Thymus (tissue), 11 donors: ENCODE measurements around the gene CDK19. TPM values are rescaled to one million over a fixed set of nuclear protein-coding genes. Genes with fewer than 3 reads are reported as not detected.
A peak's percentile ranks its signal among the peaks of the same experiment; 100 is the strongest.

Experiments
- DNase-seq, 9 donors: peaks; one replicate each; pipeline ENCODE4 v3.0.0-alpha.2; 2013; ENCODE audit warnings: low spot score in 9 of 9, low read depth in 6 of 9, missing footprints in 1 of 9
- H3K27ac ChIP-seq, 2 donors: one replicate each; pipeline ENCODE4 v1.5.1; 2013; ENCODE audit warnings: control low read depth in 1 of 2, low read depth in 1 of 2, low read length in 1 of 2, mild to moderate bottlenecking in 1 of 2, moderate library complexity in 1 of 2
- H3K27me3 ChIP-seq, 2 donors: one replicate each; pipeline ENCODE4 v1.5.1; 2013; ENCODE audit warnings: low read length in 1 of 2; ENCODE audit not compliant: control insufficient read depth in 2 of 2, insufficient read depth in 1 of 2
- H3K36me3 ChIP-seq, 2 donors: one replicate each; pipeline ENCODE4 v1.5.1; 2013; ENCODE audit warnings: low read length in 1 of 2, mild to moderate bottlenecking in 1 of 2, moderate library complexity in 1 of 2; ENCODE audit not compliant: control insufficient read depth in 2 of 2, insufficient read depth in 2 of 2
- H3K4me1 ChIP-seq, 2 donors: one replicate each; pipeline ENCODE4 v1.5.1; 2013; ENCODE audit warnings: low read length in 2 of 2; ENCODE audit not compliant: control insufficient read depth in 2 of 2, insufficient read depth in 2 of 2
- H3K4me3 ChIP-seq, 2 donors: one replicate each; pipeline ENCODE4 v1.5.1; 2013; ENCODE audit warnings: low read length in 2 of 2, control low read depth in 1 of 2, mild to moderate bottlenecking in 1 of 2
- H3K9me3 ChIP-seq, 2 donors: one replicate each; pipeline ENCODE4 v1.5.1; 2013; ENCODE audit warnings: low read length in 1 of 2, mild to moderate bottlenecking in 1 of 2; ENCODE audit not compliant: control insufficient read depth in 2 of 2, insufficient read depth in 1 of 2
- WGBS: extraction: QIAGEN DNeasy Blood & Tissue Kit; methylation state at CpG from one replicate; pipeline ENCODE4 v1.1.7; 2013; 5-methylcytosine and 5-hydroxymethylcytosine counted together
- polyA plus RNA-seq: library from polyadenylated mRNA; stranded (reverse); fragments of 200-250 nt; gene quantifications from one replicate; pipeline ENCODE4 v1.2.3, GENCODE V29; 2013
- total RNA-seq: library from RNA; stranded (reverse); fragments of 120-200 nt; gene quantifications from one replicate; pipeline ENCODE4 v1.2.4, GENCODE V29; 2013
- donor health status: healthy.

CDK19 gene
- total and polyA plus RNA-seq, 2 donors, result 10.4 to 15.4 TPM

DNA sequence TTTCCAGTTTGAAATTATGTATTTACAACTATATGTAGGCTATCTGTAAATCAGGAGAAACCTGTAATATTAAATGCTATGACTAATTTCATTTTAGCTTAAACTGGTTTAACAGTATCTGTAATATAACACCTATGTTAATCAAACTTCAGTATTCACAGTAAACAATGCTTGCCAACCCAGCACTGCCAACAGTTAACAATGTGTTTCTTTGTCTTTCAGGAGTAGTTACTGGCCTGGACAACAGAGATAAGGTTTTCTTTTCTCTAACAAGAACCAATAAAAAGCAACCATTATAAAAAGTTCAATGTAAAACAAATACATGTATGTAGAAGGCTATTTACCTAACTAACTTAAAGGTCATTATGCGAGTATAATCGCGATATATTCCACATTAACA lies 158.8 kb downstream of the CDK19 start:
- H3K36me3 ChIP-seq, result peaks cover 10 to 11% of the 10 kb centered on the region in 2 donors
- H3K4me3 ChIP-seq, result no peak overlapping the region
- peaks cover 0 to 9% of the 10 kb centered on the region in 2 donors for H3K9me3 ChIP-seq
- no peaks in the 10 kb centered on the region for H3K27me3 ChIP-seq
- DNase-seq, result no peak
- 99% methylated on average over 3 of the region's 3 CpGs for WGBS
- no peak overlapping the region for H3K27ac ChIP-seq
- H3K4me1 ChIP-seq, result peaks cover 0 to 3% of the 10 kb centered on the region in 2 donors

DNA sequence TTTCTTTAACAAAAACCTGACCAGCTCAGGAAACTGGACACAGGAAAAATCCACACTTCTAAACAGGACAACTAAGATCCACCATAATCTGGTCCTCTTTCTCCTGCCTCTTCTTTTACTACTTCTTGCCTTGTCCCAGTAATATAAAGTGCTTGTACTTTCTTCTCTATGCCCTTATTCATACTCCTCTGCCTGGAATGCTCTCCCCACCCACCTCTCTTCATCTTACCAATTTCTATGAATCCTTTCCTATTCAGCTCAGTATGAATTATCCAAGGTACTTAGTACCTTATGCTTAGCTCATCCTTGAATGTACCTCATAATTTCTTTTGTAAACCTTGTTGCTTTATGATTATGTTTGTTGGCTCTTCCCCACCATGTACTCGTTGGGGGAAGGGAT lies 159.4 kb downstream of the CDK19 start:
- no peak for DNase-seq
- peaks cover 9 to 11% of the 10 kb centered on the region in 2 donors for H3K36me3 ChIP-seq
- H3K4me3 ChIP-seq, result no peak overlapping the region
- H3K4me1 ChIP-seq, result peaks cover 0 to 3% of the 10 kb centered on the region in 2 donors
- 96% methylated on average over 1 of the region's 1 CpG for WGBS
- H3K27me3 ChIP-seq, result no peaks in the 10 kb centered on the region
- no peak overlapping the region for H3K27ac ChIP-seq
- H3K9me3 ChIP-seq, result peaks cover 0 to 9% of the 10 kb centered on the region in 2 donors

DNA sequence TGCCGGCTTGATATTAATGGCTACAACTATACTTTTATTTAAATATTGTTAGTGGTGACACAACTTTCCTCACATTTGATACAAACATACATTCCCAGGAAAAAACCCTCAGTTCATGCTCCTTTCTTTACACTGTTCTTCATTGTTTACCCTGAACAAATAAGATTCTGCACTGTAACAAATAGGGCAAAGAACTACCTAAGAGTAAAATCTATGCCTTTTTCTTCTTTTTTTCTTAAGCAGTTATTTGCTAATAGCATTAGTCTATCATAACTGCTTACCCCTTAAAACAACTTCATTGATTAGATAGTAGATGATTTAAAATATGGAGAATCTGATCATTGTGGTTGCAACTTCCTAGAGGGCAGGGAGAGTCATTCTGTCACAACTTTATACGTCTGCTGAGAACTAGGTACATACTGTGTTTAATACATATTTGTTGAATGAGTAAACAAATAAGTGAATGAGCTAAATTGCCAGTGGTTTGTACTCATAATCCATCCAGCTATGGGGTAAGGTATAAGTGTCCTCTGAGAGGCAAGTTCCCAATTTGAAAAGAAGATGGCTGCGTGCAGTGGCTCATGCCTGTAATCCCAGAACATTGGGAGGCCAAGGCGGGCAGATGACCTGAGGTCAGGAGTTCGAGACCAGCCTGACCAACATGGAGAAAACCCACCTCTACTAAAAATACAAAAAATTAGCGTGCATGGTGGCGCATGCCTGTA lies 161.0 kb downstream of the CDK19 start:
- Histone ChIP-seq H3K27ac (no peak overlapping the region), H3K36me3 (peaks cover 2 to 3% of the 10 kb centered on the region in 2 donors), H3K4me3 (no peak overlapping the region), H3K27me3 (no peaks in the 10 kb centered on the region), H3K9me3 (no peaks in the 10 kb centered on the region), H3K4me1 (peaks cover 0 to 3% of the 10 kb centered on the region in 2 donors)
- 97% methylated on average over 7 of the region's 7 CpGs for WGBS
- no peak for DNase-seq

DNA sequence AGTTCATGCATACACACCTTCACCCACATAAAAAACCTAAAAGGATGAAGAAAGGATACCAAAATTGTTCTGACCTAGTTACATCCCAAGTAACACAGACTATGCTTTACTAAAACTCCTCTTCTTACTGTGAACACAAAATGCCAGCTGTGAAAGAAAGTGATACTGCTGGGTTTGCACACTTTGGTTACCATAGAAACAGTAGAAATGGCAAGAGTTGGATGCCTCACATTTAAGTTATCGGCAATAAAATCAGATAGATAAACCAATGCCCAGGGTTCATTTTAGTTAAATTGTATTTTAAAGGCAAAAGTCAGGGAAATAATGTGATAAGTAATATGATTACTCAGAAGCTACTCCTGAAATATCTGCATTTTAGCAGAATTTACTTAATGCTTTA lies 161.9 kb downstream of the CDK19 start:
- Histone ChIP-seq H3K4me3 (no peak overlapping the region), H3K27ac (peak overlapping the region in 1 of 2 donors; percentile 83), H3K36me3 (peaks cover 2 to 3% of the 10 kb centered on the region in 2 donors), H3K4me1 (peaks cover 0 to 3% of the 10 kb centered on the region in 2 donors), H3K9me3 (no peaks in the 10 kb centered on the region), H3K27me3 (no peaks in the 10 kb centered on the region)
- WGBS, result 95% methylated on average over 1 of the region's 1 CpG
- peak in 8 of 9 donors; percentile 14 to 66 (median 34) for DNase-seq

DNA sequence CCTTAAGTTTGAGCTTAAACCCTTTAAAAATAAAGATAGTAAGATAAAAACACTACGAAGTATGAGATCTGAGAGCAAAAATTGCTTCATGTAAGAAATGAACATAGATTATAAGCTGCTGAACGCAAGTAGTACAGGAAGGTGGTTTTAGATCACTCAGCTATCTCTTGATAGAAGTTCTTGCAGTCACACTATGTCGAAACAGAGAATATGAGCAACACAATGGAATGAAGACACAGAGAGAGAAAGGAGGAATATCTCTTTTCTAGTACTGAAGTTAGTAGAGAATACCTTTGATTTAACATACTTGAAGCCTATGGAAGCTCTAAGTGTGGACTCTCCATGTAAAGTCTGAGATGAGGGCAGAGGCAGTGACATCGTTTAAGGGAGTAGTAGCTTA lies 162.7 kb downstream of the CDK19 start:
- H3K27me3 ChIP-seq, result no peaks in the 10 kb centered on the region
- H3K4me1 ChIP-seq, result peaks cover 0 to 3% of the 10 kb centered on the region in 2 donors
- H3K36me3 ChIP-seq, result peaks cover 0 to 2% of the 10 kb centered on the region in 2 donors
- no peak overlapping the region for H3K4me3 ChIP-seq
- no peaks in the 10 kb centered on the region for H3K9me3 ChIP-seq
- peak in 2 of 9 donors; percentile 9 to 29 for DNase-seq
- H3K27ac ChIP-seq, result peak overlapping the region in 1 of 2 donors; percentile 83
- 80% methylated on average over 4 of the region's 4 CpGs for WGBS

DNA sequence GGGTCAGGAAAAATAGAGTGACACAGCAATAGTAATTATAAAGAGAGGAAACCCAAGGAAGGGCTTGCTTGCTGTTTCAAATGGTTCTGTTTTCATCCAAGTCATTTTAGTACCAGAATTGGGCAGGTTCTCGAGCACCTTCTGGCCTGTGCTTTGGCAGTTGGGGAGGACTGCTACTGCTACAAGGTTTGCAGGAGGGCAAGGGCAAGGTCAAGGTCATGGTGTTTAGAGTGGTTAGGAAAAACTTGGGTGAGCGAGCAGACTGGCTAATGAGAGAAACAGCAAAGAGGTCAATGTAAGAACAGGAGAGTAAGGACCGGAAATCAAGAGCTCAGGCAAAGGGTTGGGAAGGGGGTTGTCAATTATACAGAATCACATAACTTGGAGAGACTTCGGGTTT lies 164.5 kb downstream of the CDK19 start:
- Histone ChIP-seq H3K27ac (no peak overlapping the region), H3K4me1 (peaks cover 0 to 3% of the 10 kb centered on the region in 2 donors), H3K27me3 (no peaks in the 10 kb centered on the region), H3K9me3 (peaks cover 2 to 14% of the 10 kb centered on the region in 2 donors), H3K4me3 (no peak overlapping the region), H3K36me3 (peaks cover 11 to 14% of the 10 kb centered on the region in 2 donors)
- DNase-seq, result no peak
- 98% methylated on average over 4 of the region's 4 CpGs for WGBS

DNA sequence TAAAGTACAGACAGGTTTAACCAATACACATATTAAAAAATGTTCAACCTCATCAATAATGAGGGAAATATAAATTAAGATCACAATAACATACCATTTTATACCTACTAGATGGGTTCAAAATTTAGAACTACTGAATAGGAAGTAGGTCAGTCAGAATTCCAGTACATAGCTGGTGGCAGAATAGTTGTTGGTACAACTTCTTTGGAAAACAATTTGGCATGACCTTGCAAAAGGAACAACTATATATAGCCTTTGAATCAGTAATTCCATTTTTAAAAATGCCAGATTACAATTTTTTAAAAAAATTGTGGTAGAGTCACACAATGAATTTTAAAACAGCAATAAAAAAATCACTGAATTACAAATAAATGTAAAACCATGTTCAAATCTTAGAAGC lies 165.6 kb downstream of the CDK19 start:
- no peak overlapping the region for H3K4me3 ChIP-seq
- H3K36me3 ChIP-seq, result peaks cover 15 to 19% of the 10 kb centered on the region in 2 donors
- peaks cover 0 to 3% of the 10 kb centered on the region in 2 donors for H3K4me1 ChIP-seq

DNA sequence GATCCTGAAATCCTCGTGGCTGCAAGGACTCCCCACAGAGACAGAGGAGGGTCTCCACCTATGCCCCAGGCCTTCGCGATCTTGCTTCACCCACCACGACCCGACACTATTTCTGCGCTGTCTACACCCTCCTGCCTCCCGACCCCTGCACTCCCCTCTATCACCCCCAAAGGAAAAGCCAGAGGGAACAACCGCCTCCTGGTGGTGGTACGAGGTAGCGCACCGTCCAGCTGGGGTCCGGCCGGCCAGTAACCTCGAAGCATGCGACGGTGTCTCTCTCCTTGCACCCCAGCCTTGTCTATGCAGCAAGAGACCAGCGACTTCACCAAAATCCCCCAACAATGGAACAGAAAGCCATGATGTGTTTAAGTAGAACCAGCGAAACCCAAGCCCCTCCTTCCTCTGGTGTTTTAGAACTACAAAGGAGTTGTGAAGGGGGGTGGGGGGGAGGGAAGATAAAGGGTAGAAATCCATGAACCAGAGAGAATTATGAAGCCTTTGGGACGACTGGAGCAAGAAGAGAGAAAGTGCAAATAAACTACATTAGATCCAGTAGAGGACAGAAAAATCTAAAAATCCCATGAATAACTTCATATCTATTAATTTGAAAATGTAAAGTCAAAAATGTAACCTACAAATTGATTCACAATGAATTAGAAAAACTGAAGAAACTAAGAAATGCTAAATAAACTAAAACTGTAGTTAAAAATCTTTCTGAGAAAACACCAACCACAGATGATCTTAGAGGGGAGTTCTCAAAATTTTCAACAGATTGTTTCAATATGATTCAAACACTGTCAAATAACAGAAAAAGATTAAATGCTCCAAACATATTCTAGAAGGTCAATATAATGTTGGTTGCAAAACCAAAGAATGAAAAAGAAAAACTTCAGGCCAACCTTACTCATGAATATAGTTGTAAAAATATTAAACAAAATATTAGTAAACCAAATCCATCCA lies 168.0 kb downstream of the CDK19 start:
- H3K9me3 ChIP-seq, result peaks cover 2 to 18% of the 10 kb centered on the region in 2 donors
- no peak for DNase-seq
- H3K4me1 ChIP-seq, result no peaks in the 10 kb centered on the region
- H3K36me3 ChIP-seq, result peaks cover 15 to 19% of the 10 kb centered on the region in 2 donors
- no peak overlapping the region for H3K27ac ChIP-seq
- 97% methylated on average over 19 of the region's 19 CpGs for WGBS
- no peaks in the 10 kb centered on the region for H3K27me3 ChIP-seq
- H3K4me3 ChIP-seq, result no peak overlapping the region

More for the DNA sequence above, 165.6 kb downstream of the CDK19 start:
- no peaks in the 10 kb centered on the region for H3K27me3 ChIP-seq
- DNase-seq, result no peak
- H3K27ac ChIP-seq, result no peak overlapping the region
- H3K9me3 ChIP-seq, result peaks cover 2 to 18% of the 10 kb centered on the region in 2 donors

DNA sequence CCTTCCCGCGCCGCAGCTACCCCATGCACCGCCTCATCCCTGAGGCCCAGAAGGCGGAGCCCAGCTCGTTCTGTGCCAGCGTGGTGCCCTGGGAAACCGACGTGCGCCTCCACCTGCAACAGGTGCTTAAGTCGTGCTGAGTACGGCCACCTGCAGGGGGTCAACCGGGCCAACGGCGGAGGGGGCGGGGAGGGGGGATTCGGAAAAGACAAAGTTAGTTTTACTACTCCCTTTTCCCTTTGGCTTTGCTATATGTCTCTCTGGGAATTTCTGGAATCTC lies 168.9 kb downstream of the CDK19 start:
- DNase-seq, result no peak
- H3K4me1 ChIP-seq, result no peaks in the 10 kb centered on the region
- H3K36me3 ChIP-seq, result peaks cover 15 to 19% of the 10 kb centered on the region in 2 donors
- 95% methylated on average over 17 of the region's 17 CpGs for WGBS
- H3K27me3 ChIP-seq, result no peaks in the 10 kb centered on the region
- H3K4me3 ChIP-seq, result no peak overlapping the region
- H3K9me3 ChIP-seq, result peaks cover 2 to 18% of the 10 kb centered on the region in 2 donors
- H3K27ac ChIP-seq, result no peak overlapping the region
